MCF 10A (cell line): ENCODE results near the gene GJB5. TPM values are rescaled to one million over a fixed set of nuclear protein-coding genes. Genes with fewer than 3 reads are reported as not detected.

ENCODE experiments used
- BruUV-seq: library from RNA; stranded (reverse); fragments of 400-500 nt; replicated peaks from 2 replicates; lab custom pipeline; 2021; lab: Mats Ljungman, UMichigan
- CTCF ChIA-PET: fragments of 300-600 bp; sonication (Branson Sonifier 250); formaldehyde crosslinking; extraction: SDS; loops from one replicate; lab custom pipeline; 2021; ENCODE audit warnings: antibody characterized with exemption, inconsistent platforms; lab: Yijun Ruan, JAX
- POLR2A ChIA-PET: fragments of 300-600, 350-650 bp; sonication (Branson Sonifier 250); formaldehyde crosslinking; extraction: SDS; loops from one replicate; lab custom pipeline; 2020; ENCODE audit warnings: antibody characterized with exemption, inconsistent platforms; lab: Yijun Ruan, JAX
- DNase-seq: peaks from one replicate; pipeline ENCODE4 v3.0.0-alpha.2; 2018; ENCODE audit not compliant: unreplicated experiment
- H3K27ac Mint-ChIP-seq: one replicate; pipeline ENCODE4 v1.8.0; 2022; ENCODE audit warnings: mild to moderate bottlenecking, low read depth, mixed read lengths; ENCODE audit not compliant: unreplicated experiment
- H3K27me3 Mint-ChIP-seq: one replicate; pipeline ENCODE4 v1.8.0; 2022; ENCODE audit warnings: mixed read lengths; ENCODE audit not compliant: insufficient read depth, unreplicated experiment
- H3K36me3 Mint-ChIP-seq: one replicate; pipeline ENCODE4 v1.8.0; 2022; ENCODE audit warnings: mild to moderate bottlenecking, moderate library complexity, mixed read lengths; ENCODE audit not compliant: insufficient read depth, unreplicated experiment
- H3K4me1 Mint-ChIP-seq: one replicate; pipeline ENCODE4 v1.8.0; 2022; ENCODE audit warnings: mixed read lengths; ENCODE audit not compliant: insufficient read depth, unreplicated experiment
- H3K4me3 Mint-ChIP-seq: one replicate; pipeline ENCODE4 v1.8.0; 2022; ENCODE audit warnings: mild to moderate bottlenecking, moderate library complexity, mixed read lengths; ENCODE audit not compliant: unreplicated experiment
- H3K9me3 Mint-ChIP-seq: one replicate; pipeline ENCODE4 v1.8.0; 2022; ENCODE audit warnings: mixed read lengths; ENCODE audit not compliant: unreplicated experiment
- CTCF ChIP-seq: fragments of 200-600 bp; IDR thresholded peaks from one replicate; pipeline ENCODE4 v1.8.0; 2022; ENCODE audit warnings: antibody characterized with exemption, mild to moderate bottlenecking; ENCODE audit not compliant: unreplicated experiment
- intact Hi-C: fragments of 100-400 bp; cut with micrococcal nuclease; formaldehyde crosslinking; loops from 2 replicates; pipeline ENCODE4 v1.14.1; 2022
- total RNA-seq: library from RNA; stranded (reverse); gene quantifications from 2 replicates; pipeline ENCODE4 v1.2.3, GENCODE V29; 2022

Gene GJB5
- total RNA-seq, 1 experiment from 2014 or later = 33.2 TPM

DNA sequence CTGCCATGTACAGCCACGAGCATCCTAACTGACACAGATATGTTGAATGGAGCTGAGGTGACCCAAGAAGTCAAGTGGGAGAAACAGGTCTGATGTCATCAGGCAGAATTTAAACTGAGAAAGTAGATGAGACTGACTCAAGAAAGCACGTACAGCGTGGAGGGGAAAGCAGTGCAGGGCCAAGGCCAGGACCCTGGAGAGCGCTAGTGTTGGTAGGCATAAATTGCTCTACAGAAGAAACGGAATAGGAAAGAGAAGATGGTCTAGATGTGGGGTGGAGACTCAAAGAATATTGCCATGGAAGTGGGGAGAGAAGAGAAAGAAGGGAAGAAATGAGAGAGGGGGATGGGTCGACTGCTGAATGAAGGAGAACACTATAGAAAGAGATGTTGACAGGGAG lies 45.3 kb upstream of the GJB5 start:
- no TSS peak for BruUV-seq
- Mint-ChIP-seq H3K27me3 (peaks cover 47% of the 10 kb centered on the region), H3K36me3 (no peaks in the 10 kb centered on the region), H3K27ac (no peak overlapping the region), H3K9me3 (no peaks in the 10 kb centered on the region), H3K4me1 (no peaks in the 10 kb centered on the region), H3K4me3 (no peak overlapping the region)
- no peak for TF ChIP-seq CTCF
- intact Hi-C loops = loop anchor here (2.0 kb wide), 1 partner anchor 31 kb away; no protein-coding TSS in a partner anchor
- DNase-seq = peak; percentile 5
- ChIA-PET POLR2A (interaction anchor here (1.1 kb wide), 1 partner anchor 12 kb away, joined by 4 read pairs; no protein-coding TSS in a partner anchor), CTCF (interaction anchor here (0.7 to 0.8 kb wide), 2 partner anchors 21 to 108 kb away, joined by 3 read pairs; no protein-coding TSS in a partner anchor)

DNA sequence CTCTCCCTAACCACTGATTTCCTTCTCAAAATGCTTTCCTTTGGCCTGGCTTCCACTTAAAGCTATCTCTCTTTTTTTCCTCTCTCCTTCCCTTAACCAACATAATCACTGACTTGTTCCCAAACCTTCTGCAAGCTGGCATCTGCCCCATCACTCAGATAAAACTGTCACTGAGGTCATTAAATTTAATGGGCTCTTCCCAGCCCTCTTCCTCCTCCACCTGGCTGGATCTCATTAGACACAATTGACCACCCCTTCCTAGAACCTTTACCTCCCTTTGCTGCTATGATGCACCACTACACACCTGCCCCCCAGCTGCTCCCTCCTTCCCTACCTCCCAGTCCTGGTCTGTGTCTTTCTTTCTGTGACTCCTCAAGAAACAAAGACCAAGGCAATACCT lies 44.0 kb upstream of the GJB5 start:
- ChIA-PET POLR2A (no interaction called here), CTCF (no interaction called here)
- H3K27ac Mint-ChIP-seq = no peak overlapping the region
- no peaks in the 10 kb centered on the region for H3K36me3 Mint-ChIP-seq
- no peak for DNase-seq
- intact Hi-C loops = no loop called here
- H3K9me3 Mint-ChIP-seq = no peaks in the 10 kb centered on the region
- H3K4me3 Mint-ChIP-seq = no peak overlapping the region
- no peak for TF ChIP-seq CTCF
- BruUV-seq = no TSS peak
- H3K27me3 Mint-ChIP-seq = peaks cover 35% of the 10 kb centered on the region
- no peaks in the 10 kb centered on the region for H3K4me1 Mint-ChIP-seq

DNA sequence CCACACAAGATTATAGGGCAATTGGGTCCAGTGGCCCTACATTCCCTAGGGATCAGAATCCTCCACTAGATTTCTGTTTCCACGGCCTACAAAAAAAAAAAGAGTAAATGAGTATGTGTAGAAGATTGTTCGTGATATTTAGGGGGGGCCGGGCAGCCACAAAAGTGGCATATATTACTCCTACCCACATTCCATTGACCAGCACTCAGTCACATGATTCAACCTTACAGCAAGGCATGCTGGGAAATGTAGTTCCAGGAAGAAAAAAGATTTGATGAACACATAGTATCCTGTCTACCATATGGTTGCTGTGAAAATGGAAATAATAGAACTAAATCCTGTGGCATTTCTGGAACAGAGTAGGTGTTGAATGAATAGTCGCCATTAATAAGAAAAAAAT lies 43.4 kb upstream of the GJB5 start:
- H3K4me1 Mint-ChIP-seq = no peaks in the 10 kb centered on the region
- ChIA-PET POLR2A (interaction anchor here (0.8 kb wide), 1 partner anchor 10 kb away, joined by 3 read pairs; no protein-coding TSS in a partner anchor), CTCF (interaction anchor here (0.6 kb wide), 2 partner anchors 43 to 119 kb away, joined by 3 to 4 read pairs; no protein-coding TSS in a partner anchor)
- no peak for TF ChIP-seq CTCF
- H3K9me3 Mint-ChIP-seq = no peaks in the 10 kb centered on the region
- H3K27ac Mint-ChIP-seq = no peak overlapping the region
- no peaks in the 10 kb centered on the region for H3K36me3 Mint-ChIP-seq
- H3K4me3 Mint-ChIP-seq = no peak overlapping the region
- BruUV-seq = no TSS peak
- intact Hi-C loops = no loop called here
- peak; percentile 14 for DNase-seq
- H3K27me3 Mint-ChIP-seq = peaks cover 29% of the 10 kb centered on the region

GRCh38 chr1:34712007-34712688 lies 42.7 kb upstream of the GJB5 start:
- no TSS peak for BruUV-seq
- intact Hi-C loops = no loop called here
- CTCF ChIA-PET = interaction anchor here (0.6 to 0.8 kb wide), 3 partner anchors 11 to 120 kb away, joined by 3 to 5 read pairs (median 4); no protein-coding TSS in a partner anchor

More at GRCh38 chr1:34712007-34712688, 42.7 kb upstream of the GJB5 start:
- Mint-ChIP-seq H3K4me3 (no peak overlapping the region), H3K27me3 (peaks cover 29% of the 10 kb centered on the region), H3K36me3 (no peaks in the 10 kb centered on the region), H3K4me1 (no peaks in the 10 kb centered on the region), H3K9me3 (no peaks in the 10 kb centered on the region), H3K27ac (no peak overlapping the region)
- POLR2A ChIA-PET = interaction anchor here (0.8 kb wide), 1 partner anchor 9 kb away, joined by 3 read pairs; no protein-coding TSS in a partner anchor
- DNase-seq = no peak
- no peak for TF ChIP-seq CTCF
